Gastrocnemius medialis (tissue), 4 donors: ENCODE data around the gene NPEPL1.

Source experiments
- CTCF ChIP-seq, 5 experiments: fragments of 450-650 bp in 3 of 5; fragments of 200-600 bp in 2 of 5; sonication (generic) in 2 of 5; IDR thresholded peaks in 4 of 5; conservative IDR thresholded peaks in 1 of 5; 1 replicate in 4 of 5; 2 replicates in 1 of 5; pipeline ENCODE4 v1.5.1; 2016 to 2019; ENCODE audit warnings: antibody characterized with exemption in 5 of 5, mild to moderate bottlenecking in 3 of 5, moderate library complexity in 3 of 5
- POLR2A ChIP-seq, 2 donors: fragments of 450-650 bp; IDR thresholded peaks; one replicate each; pipeline ENCODE4 v1.6.1; 2017; ENCODE audit warnings: antibody characterized with exemption in 2 of 2, mild to moderate bottlenecking in 2 of 2, moderate library complexity in 2 of 2

GRCh38 chr20:58708246-58708931 lies 15.8 kb downstream of the NPEPL1 start:
- TF ChIP-seq CTCF (IDR thresholded peaks at IDR 0.05 in 4 of 5, conservative IDR thresholded peaks at IDR 0.05 in 1 of 5) (no peak), POLR2A (IDR thresholded peaks at IDR 0.05) (no peak)
